Natural killer cell (primary cell): ENCODE data around the gene GTF2A1. TPM values are rescaled to one million over a fixed set of nuclear protein-coding genes. Genes with fewer than 3 reads are reported as not detected.

ENCODE experiments used
- ATAC-seq, 3 donors: fragments of 150-1000 bp in 2 of 3; fragments of 200-7000 bp in 1 of 3; cut with Tn5 transposase; 1 replicate in 1 of 3; 2 replicates in 2 of 3; pipeline ENCODE4 v1.10.0; 2021; ENCODE audit warnings: mild to moderate bottlenecking in 2 of 3, moderate library complexity in 2 of 3
- DNase-seq, 2 donors: peaks; one replicate each; pipeline versions ENCODE4 v3.0.0 to v3.0.0-alpha.2; 2013 to 2021; ENCODE audit warnings: mixed read lengths in 1 of 2
- H3K27ac ChIP-seq: one replicate; pipeline ENCODE4 v1.5.1; 2013; ENCODE audit warnings: mild to moderate bottlenecking, low read length
- H3K27me3 ChIP-seq: one replicate; pipeline ENCODE4 v1.6.1; 2013; ENCODE audit warnings: low read length; ENCODE audit not compliant: control insufficient read depth, insufficient read depth
- H3K36me3 ChIP-seq: one replicate; pipeline ENCODE4 v1.6.1; 2013; ENCODE audit warnings: low read length; ENCODE audit not compliant: control insufficient read depth, insufficient read depth
- H3K4me1 ChIP-seq: one replicate; pipeline ENCODE4 v1.6.1; 2013; ENCODE audit warnings: low read length; ENCODE audit not compliant: control insufficient read depth, insufficient read depth
- H3K4me3 ChIP-seq: one replicate; pipeline ENCODE4 v1.5.1; 2013; ENCODE audit warnings: low read length
- H3K9me3 ChIP-seq: one replicate; pipeline ENCODE4 v1.6.1; 2013; ENCODE audit warnings: low read length; ENCODE audit not compliant: control insufficient read depth, insufficient read depth
- H3K27ac Mint-ChIP-seq, 2 donors: one replicate each; pipeline ENCODE4 v1.8.0; 2022; ENCODE audit warnings: mild to moderate bottlenecking in 2 of 2, mixed read lengths in 2 of 2, moderate library complexity in 1 of 2
- H3K27me3 Mint-ChIP-seq, 2 donors: one replicate each; pipeline ENCODE4 v1.8.0; 2022; ENCODE audit warnings: low read depth in 2 of 2, mixed read lengths in 2 of 2
- H3K36me3 Mint-ChIP-seq: one replicate; pipeline ENCODE4 v1.8.0; 2022; ENCODE audit warnings: mixed read lengths
- H3K4me1 Mint-ChIP-seq, 2 donors: one replicate each; pipeline ENCODE4 v1.8.0; 2022; ENCODE audit warnings: mixed read lengths in 2 of 2
- H3K4me3 Mint-ChIP-seq: one replicate; pipeline ENCODE4 v1.8.0; 2022; ENCODE audit warnings: mild to moderate bottlenecking, moderate library complexity, mixed read lengths
- H3K9me3 Mint-ChIP-seq, 2 donors: one replicate each; pipeline ENCODE4 v1.8.0; 2022; ENCODE audit warnings: mixed read lengths in 2 of 2
- CTCF ChIP-seq: fragments of 200-600 bp; IDR thresholded peaks from one replicate; pipeline ENCODE4 v1.8.0; 2022; ENCODE audit warnings: antibody characterized with exemption
- WGBS: methylation state at CpG from one replicate; pipeline ENCODE4 v1.1.7; 2013; ENCODE audit warnings: missing lambda C conversion rate; ENCODE audit not compliant: insufficient coverage; 5-methylcytosine and 5-hydroxymethylcytosine counted together
- intact Hi-C: fragments of 100-400 bp; cut with micrococcal nuclease; formaldehyde crosslinking; loops from one replicate; pipeline ENCODE4 v1.14.2; 2022
- total RNA-seq, 4 donors: library from RNA; stranded (reverse); fragments of 120-200 nt in 1 of 4; gene quantifications; one replicate each; pipeline versions ENCODE4 v1.2.3 to v1.2.4, GENCODE V29; 2013 to 2022

Gene GTF2A1
- total RNA-seq = 10 to 100 TPM; 24.5 to 32.7 (median 28.6) TPM
- total RNA-seq (2013) = 29.7 TPM

GRCh38 chr14:81220830-81221578 is at the start of gene GTF2A1:
GTF2A1 (minus strand) TSS chr14:81220959; CDS start chr14:81220518, 441 bp downstream.
- H3K9me3 Mint-ChIP-seq = no peaks in the 10 kb centered on the region
- peak within 1 kb of the TSS; percentile 99 to 100 for H3K27ac Mint-ChIP-seq
- intact Hi-C loops = loop anchor here (1.0 kb wide), 1 partner anchor 290 kb away; no protein-coding TSS in a partner anchor
- Histone ChIP-seq H3K4me3 (peak within 1 kb of the TSS; percentile 98), H3K4me1 (peaks cover 14% of the 10 kb centered on the region), H3K27ac (peak within 1 kb of the TSS; percentile 100), H3K36me3 (peaks cover 4% of the 10 kb centered on the region), H3K9me3 (no peaks in the 10 kb centered on the region), H3K27me3 (no peaks in the 10 kb centered on the region)
- peaks cover 0 to 3% of the 10 kb centered on the region in 2 donors for H3K27me3 Mint-ChIP-seq
- WGBS = under 1% methylated on average over 83 of the region's 84 CpGs
- no peak for TF ChIP-seq CTCF
- DNase-seq (peak; percentile 94 to 98), ATAC-seq (peak; percentile 70 to 92 (median 78))
- H3K36me3 Mint-ChIP-seq = peaks cover 7% of the 10 kb centered on the region
- peak within 1 kb of the TSS; percentile 100 for H3K4me3 Mint-ChIP-seq
- H3K4me1 Mint-ChIP-seq = peaks cover 32 to 42% of the 10 kb centered on the region in 2 donors

- intact Hi-C loops = loop anchor here (1.0 kb wide), 2 partner anchors 183 to 194 kb away; no protein-coding TSS in a partner anchor
- H3K4me1 ChIP-seq = no peaks in the 10 kb centered on the region
- no peaks in the 10 kb centered on the region for H3K36me3 ChIP-seq
- Mint-ChIP-seq H3K27ac (no peak overlapping the region), H3K9me3 (no peaks in the 10 kb centered on the region), H3K4me3 (no peak overlapping the region), H3K27me3 (peaks cover 2 to 18% of the 10 kb centered on the region in 2 donors), H3K36me3 (no peaks in the 10 kb centered on the region), H3K4me1 (no peaks in the 10 kb centered on the region)
- 82% methylated on average over 3 of the region's 3 CpGs for WGBS
- no peak for TF ChIP-seq CTCF
- no peaks in the 10 kb centered on the region for H3K27me3 ChIP-seq
- no peak for ATAC-seq
- no peak for DNase-seq
- H3K9me3 ChIP-seq = no peaks in the 10 kb centered on the region
- H3K27ac ChIP-seq = no peak overlapping the region
- no peak overlapping the region for H3K4me3 ChIP-seq
These were observed 49.2 kb upstream of the GTF2A1 start for GRCh38 chr14:81269979-81270375.

GRCh38 chr14:81269100-81269978 is 48.6 kb upstream of the GTF2A1 start:
- no peak overlapping the region for H3K27ac ChIP-seq
- DNase-seq = peak in 1 of 2 donors; percentile 62
- Mint-ChIP-seq H3K36me3 (no peaks in the 10 kb centered on the region), H3K27me3 (peaks cover 2 to 18% of the 10 kb centered on the region in 2 donors), H3K27ac (no peak overlapping the region), H3K4me1 (no peaks in the 10 kb centered on the region), H3K9me3 (no peaks in the 10 kb centered on the region), H3K4me3 (no peak overlapping the region)
- H3K4me1 ChIP-seq = no peaks in the 10 kb centered on the region
- intact Hi-C loops = loop anchor here (1.0 kb wide), 2 partner anchors 184 to 195 kb away; no protein-coding TSS in a partner anchor
- H3K9me3 ChIP-seq = no peaks in the 10 kb centered on the region
- 59% methylated on average over 7 of the region's 7 CpGs for WGBS
- no peaks in the 10 kb centered on the region for H3K27me3 ChIP-seq
- no peaks in the 10 kb centered on the region for H3K36me3 ChIP-seq
- no peak overlapping the region for H3K4me3 ChIP-seq
- ATAC-seq = peak; percentile 54 to 74 (median 71)
- TF ChIP-seq CTCF = peak; percentile 60
